Measurements from ENCODE around the gene TOM1L1.

DNA sequence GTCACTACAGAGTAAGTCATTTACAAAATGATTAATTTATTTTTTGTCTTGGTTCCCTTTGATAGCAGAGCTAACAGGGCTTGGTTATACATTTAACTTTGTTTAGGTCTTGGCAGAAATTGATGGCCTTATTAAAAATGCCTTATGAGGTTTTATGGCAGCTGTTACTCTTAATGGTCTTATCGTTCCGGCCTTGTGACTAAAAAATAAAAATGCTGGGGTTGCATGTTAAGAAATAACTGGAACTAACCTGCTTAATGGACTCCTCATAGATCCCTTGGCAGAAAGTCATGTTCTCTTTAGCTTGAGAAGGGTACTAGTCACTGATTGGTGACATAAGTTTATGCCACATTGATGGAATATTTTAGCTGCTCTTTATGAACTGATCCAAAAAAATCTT is 49.5 kb downstream of the TOM1L1 start:
- TF ChIP-seq, protein P1, sequence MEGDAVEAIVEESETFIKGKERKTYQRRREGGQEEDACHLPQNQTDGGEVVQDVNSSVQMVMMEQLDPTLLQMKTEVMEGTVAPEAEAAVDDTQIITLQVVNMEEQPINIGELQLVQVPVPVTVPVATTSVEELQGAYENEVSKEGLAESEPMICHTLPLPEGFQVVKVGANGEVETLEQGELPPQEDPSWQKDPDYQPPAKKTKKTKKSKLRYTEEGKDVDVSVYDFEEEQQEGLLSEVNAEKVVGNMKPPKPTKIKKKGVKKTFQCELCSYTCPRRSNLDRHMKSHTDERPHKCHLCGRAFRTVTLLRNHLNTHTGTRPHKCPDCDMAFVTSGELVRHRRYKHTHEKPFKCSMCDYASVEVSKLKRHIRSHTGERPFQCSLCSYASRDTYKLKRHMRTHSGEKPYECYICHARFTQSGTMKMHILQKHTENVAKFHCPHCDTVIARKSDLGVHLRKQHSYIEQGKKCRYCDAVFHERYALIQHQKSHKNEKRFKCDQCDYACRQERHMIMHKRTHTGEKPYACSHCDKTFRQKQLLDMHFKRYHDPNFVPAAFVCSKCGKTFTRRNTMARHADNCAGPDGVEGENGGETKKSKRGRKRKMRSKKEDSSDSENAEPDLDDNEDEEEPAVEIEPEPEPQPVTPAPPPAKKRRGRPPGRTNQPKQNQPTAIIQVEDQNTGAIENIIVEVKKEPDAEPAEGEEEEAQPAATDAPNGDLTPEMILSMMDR (IDR thresholded peaks at IDR 0.05; ENCODE audit: low read depth, low read length, poor library complexity, severe bottlenecking) = no peak
- TF ChIP-seq EZH2phosphoT487 (IDR thresholded peaks at IDR 0.05; ENCODE audit: borderline replicate concordance, low read length) = no peak

All from DOHH2 (cell line).